H1 (cell line): ENCODE measurements around the gene TBC1D19. TPM values are rescaled to one million over a fixed set of nuclear protein-coding genes. Genes with fewer than 3 reads are reported as not detected.

Experiments
- BRCA1 ChIP-seq: IDR thresholded peaks from 2 replicates; pipeline ENCODE4 v1.6.1; 2012; ENCODE audit warnings: low read depth, low read length, improper control_type of control experiment
- CHD1 ChIP-seq: IDR thresholded peaks from 2 replicates; pipeline ENCODE4 v1.6.1; 2012; ENCODE audit warnings: low read depth, low read length, improper control_type of control experiment
- EP300 ChIP-seq, 2 experiments: IDR thresholded peaks; 1 replicate in 1 of 2; 2 replicates in 1 of 2; pipeline ENCODE4 v1.6.1; 2011 to 2012; ENCODE audit warnings: low read depth in 2 of 2, low read length in 2 of 2, mild to moderate bottlenecking in 2 of 2, borderline replicate concordance in 1 of 2, inconsistent platforms in 1 of 2, moderate library complexity in 1 of 2
- GABPA ChIP-seq: IDR thresholded peaks from 2 replicates; pipeline ENCODE4 v1.6.1; 2011; ENCODE audit warnings: mild to moderate bottlenecking, low read length, moderate library complexity, borderline replicate concordance; ENCODE audit not compliant: insufficient read depth
- KDM5A ChIP-seq: fragments of 200-600 bp; IDR thresholded peaks from 2 replicates; pipeline ENCODE4 v1.7.1; 2012; ENCODE audit warnings: mild to moderate bottlenecking, low read length, inconsistent platforms, mixed read lengths
- SP1 ChIP-seq: IDR thresholded peaks from 2 replicates; pipeline ENCODE4 v1.6.1; 2011; ENCODE audit warnings: low read depth, low read length
- TCF12 ChIP-seq: IDR thresholded peaks from 2 replicates; pipeline ENCODE4 v1.6.1; 2011; ENCODE audit warnings: low read depth, mild to moderate bottlenecking, low read length
- TEAD4 ChIP-seq: IDR thresholded peaks from 2 replicates; pipeline ENCODE4 v1.6.1; 2012; ENCODE audit warnings: low read depth, low read length, inconsistent platforms, mixed read lengths
- polyA plus RNA-seq, 7 experiments: library from polyadenylated mRNA; depleted of rRNA in 3 of 7; stranded (reverse) in 5 of 7; unstranded in 2 of 7; fragments of >200 nt in 5 of 7; fragments of 200-250 nt in 2 of 7; gene quantifications; 1 replicate in 5 of 7; 2 replicates in 1 of 7; 4 replicates in 1 of 7; pipeline versions ENCODE4 v1.2.1 to v1.2.3, GENCODE V29; 2011 to 2013; ENCODE audit warnings: missing spikeins in 2 of 7, mixed read lengths in 2 of 7
- total RNA-seq: library from RNA; stranded (reverse); fragmentation: NEBNext Ultra II Directional; extraction: Animal tissue kit (Norgen Biotek cat#: 25700); gene quantifications from 2 replicates; pipeline ENCODE4 v1.2.1, GENCODE V29; 2021
- TF ChIP-seq, protein P1 (sequence below): fragments of 300-600 bp; sonication (generic); IDR thresholded peaks from 2 replicates; pipeline ENCODE4 v1.7.1; 2012; ENCODE audit warnings: low read length, moderate library complexity, mild to moderate bottlenecking, inconsistent platforms; ENCODE audit not compliant: insufficient replicate concordance
- TF ChIP-seq, protein P2 (sequence below): IDR thresholded peaks from 2 replicates; pipeline ENCODE4 v1.6.1; 2012; ENCODE audit warnings: low read length, inconsistent platforms

The TBC1D19 gene
- total and polyA plus RNA-seq, 2 of the 8 experiments (the other 6 are each of a cell fraction or from before 2014, with no cell fraction given) = 1.9 to 3.5 TPM

DNA sequence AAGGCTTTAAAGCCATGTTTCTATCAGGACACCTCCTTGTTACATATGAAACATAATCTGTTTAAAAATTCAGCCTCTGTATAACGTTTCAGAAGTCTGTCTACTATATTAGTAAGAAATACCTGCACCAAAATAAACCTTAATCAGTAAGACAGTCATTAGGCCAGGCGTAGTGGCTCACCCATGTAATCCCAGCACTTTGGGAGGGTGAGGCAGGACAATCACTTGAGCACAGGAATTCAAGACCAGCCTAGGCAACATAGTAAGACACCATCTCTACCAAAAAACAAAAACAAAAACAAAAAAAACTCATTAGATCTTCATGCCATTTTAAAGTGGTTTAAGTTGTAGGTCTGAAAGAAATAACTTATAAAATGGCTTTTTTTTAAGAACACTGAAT lies 169.3 kb downstream of the TBC1D19 start (continued):
- TF ChIP-seq, protein P1, sequence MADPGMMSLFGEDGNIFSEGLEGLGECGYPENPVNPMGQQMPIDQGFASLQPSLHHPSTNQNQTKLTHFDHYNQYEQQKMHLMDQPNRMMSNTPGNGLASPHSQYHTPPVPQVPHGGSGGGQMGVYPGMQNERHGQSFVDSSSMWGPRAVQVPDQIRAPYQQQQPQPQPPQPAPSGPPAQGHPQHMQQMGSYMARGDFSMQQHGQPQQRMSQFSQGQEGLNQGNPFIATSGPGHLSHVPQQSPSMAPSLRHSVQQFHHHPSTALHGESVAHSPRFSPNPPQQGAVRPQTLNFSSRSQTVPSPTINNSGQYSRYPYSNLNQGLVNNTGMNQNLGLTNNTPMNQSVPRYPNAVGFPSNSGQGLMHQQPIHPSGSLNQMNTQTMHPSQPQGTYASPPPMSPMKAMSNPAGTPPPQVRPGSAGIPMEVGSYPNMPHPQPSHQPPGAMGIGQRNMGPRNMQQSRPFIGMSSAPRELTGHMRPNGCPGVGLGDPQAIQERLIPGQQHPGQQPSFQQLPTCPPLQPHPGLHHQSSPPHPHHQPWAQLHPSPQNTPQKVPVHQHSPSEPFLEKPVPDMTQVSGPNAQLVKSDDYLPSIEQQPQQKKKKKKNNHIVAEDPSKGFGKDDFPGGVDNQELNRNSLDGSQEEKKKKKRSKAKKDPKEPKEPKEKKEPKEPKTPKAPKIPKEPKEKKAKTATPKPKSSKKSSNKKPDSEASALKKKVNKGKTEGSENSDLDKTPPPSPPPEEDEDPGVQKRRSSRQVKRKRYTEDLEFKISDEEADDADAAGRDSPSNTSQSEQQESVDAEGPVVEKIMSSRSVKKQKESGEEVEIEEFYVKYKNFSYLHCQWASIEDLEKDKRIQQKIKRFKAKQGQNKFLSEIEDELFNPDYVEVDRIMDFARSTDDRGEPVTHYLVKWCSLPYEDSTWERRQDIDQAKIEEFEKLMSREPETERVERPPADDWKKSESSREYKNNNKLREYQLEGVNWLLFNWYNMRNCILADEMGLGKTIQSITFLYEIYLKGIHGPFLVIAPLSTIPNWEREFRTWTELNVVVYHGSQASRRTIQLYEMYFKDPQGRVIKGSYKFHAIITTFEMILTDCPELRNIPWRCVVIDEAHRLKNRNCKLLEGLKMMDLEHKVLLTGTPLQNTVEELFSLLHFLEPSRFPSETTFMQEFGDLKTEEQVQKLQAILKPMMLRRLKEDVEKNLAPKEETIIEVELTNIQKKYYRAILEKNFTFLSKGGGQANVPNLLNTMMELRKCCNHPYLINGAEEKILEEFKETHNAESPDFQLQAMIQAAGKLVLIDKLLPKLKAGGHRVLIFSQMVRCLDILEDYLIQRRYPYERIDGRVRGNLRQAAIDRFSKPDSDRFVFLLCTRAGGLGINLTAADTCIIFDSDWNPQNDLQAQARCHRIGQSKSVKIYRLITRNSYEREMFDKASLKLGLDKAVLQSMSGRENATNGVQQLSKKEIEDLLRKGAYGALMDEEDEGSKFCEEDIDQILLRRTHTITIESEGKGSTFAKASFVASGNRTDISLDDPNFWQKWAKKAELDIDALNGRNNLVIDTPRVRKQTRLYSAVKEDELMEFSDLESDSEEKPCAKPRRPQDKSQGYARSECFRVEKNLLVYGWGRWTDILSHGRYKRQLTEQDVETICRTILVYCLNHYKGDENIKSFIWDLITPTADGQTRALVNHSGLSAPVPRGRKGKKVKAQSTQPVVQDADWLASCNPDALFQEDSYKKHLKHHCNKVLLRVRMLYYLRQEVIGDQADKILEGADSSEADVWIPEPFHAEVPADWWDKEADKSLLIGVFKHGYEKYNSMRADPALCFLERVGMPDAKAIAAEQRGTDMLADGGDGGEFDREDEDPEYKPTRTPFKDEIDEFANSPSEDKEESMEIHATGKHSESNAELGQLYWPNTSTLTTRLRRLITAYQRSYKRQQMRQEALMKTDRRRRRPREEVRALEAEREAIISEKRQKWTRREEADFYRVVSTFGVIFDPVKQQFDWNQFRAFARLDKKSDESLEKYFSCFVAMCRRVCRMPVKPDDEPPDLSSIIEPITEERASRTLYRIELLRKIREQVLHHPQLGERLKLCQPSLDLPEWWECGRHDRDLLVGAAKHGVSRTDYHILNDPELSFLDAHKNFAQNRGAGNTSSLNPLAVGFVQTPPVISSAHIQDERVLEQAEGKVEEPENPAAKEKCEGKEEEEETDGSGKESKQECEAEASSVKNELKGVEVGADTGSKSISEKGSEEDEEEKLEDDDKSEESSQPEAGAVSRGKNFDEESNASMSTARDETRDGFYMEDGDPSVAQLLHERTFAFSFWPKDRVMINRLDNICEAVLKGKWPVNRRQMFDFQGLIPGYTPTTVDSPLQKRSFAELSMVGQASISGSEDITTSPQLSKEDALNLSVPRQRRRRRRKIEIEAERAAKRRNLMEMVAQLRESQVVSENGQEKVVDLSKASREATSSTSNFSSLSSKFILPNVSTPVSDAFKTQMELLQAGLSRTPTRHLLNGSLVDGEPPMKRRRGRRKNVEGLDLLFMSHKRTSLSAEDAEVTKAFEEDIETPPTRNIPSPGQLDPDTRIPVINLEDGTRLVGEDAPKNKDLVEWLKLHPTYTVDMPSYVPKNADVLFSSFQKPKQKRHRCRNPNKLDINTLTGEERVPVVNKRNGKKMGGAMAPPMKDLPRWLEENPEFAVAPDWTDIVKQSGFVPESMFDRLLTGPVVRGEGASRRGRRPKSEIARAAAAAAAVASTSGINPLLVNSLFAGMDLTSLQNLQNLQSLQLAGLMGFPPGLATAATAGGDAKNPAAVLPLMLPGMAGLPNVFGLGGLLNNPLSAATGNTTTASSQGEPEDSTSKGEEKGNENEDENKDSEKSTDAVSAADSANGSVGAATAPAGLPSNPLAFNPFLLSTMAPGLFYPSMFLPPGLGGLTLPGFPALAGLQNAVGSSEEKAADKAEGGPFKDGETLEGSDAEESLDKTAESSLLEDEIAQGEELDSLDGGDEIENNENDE = no peak
- TF ChIP-seq SP1 = no peak
- no peak for TF ChIP-seq EP300 (IDR thresholded peaks at IDR 0.05; ENCODE audit: borderline replicate concordance in 1 of 2, low read depth in 2 of 2, low read length in 2 of 2)
- TF ChIP-seq, protein P2, sequence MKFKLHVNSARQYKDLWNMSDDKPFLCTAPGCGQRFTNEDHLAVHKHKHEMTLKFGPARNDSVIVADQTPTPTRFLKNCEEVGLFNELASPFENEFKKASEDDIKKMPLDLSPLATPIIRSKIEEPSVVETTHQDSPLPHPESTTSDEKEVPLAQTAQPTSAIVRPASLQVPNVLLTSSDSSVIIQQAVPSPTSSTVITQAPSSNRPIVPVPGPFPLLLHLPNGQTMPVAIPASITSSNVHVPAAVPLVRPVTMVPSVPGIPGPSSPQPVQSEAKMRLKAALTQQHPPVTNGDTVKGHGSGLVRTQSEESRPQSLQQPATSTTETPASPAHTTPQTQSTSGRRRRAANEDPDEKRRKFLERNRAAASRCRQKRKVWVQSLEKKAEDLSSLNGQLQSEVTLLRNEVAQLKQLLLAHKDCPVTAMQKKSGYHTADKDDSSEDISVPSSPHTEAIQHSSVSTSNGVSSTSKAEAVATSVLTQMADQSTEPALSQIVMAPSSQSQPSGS = no peak
- no peak for TF ChIP-seq TCF12
- no peak for TF ChIP-seq GABPA
- no peak for TF ChIP-seq BRCA1
- no peak for TF ChIP-seq CHD1
- no peak for TF ChIP-seq TEAD4
- TF ChIP-seq KDM5A = no peak
